NCI-H510A (cell line): ENCODE results near the gene PROCA1.
"Not testable (repeated sequence)": the region's sequence is repeated elsewhere in the genome, so short reads cannot be mapped to it uniquely, and the experiment has no call there.

ENCODE experiments used
- DNase-seq: peaks from one replicate; lab custom pipeline; 2025; lab: John Stamatoyannopoulos, UW

Gene PROCA1

DNA sequence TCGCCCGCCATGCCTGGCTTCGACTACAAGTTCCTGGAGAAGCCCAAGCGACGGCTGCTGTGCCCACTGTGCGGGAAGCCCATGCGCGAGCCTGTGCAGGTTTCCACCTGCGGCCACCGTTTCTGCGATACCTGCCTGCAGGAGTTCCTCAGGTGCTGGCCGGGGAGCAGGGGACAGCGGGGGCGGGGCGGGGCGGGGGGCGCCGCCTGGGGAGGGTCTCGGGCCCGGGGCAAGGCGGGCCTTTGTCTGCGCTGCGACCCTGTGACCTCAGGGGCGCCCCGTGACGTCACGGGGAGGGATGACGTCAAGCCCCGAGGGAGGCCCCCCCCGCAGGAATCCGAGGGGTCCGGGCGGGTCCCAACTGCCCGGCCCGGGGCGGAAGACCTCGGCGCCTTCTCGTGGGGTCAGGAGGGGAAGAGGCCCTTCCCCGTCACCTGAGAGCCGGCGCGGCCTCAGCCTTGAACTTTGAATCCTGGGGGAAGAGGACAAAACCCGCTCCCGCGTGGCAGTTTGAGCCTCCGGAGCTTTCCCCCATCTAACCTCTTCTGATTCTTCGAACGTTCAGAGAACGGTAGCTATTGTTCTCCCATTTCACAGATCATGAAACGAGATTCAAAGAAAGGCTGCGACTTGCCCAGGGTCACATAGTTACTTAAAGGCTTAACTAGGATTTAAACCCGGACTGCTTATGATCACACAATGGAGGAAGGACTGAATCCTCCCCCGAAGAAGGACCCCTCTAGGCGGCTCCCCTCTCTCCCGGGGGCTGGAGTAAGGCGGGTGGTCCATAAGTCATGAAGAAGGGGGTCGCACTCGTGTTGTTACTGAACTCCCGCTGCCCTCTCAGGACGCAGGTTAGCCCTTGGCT, 32.6 kb upstream of the PROCA1 start:
- no peak for DNase-seq

- DNase-seq: peak; percentile 96
These were observed 31.8 kb upstream of the PROCA1 start, which contains the start of gene TRAF4 for GRCh38 chr17:28743243-28744103. Gene TRAF4 (plus strand): TSS chr17:28744011. CDS start chr17:28744113, 102 bp downstream.

DNA sequence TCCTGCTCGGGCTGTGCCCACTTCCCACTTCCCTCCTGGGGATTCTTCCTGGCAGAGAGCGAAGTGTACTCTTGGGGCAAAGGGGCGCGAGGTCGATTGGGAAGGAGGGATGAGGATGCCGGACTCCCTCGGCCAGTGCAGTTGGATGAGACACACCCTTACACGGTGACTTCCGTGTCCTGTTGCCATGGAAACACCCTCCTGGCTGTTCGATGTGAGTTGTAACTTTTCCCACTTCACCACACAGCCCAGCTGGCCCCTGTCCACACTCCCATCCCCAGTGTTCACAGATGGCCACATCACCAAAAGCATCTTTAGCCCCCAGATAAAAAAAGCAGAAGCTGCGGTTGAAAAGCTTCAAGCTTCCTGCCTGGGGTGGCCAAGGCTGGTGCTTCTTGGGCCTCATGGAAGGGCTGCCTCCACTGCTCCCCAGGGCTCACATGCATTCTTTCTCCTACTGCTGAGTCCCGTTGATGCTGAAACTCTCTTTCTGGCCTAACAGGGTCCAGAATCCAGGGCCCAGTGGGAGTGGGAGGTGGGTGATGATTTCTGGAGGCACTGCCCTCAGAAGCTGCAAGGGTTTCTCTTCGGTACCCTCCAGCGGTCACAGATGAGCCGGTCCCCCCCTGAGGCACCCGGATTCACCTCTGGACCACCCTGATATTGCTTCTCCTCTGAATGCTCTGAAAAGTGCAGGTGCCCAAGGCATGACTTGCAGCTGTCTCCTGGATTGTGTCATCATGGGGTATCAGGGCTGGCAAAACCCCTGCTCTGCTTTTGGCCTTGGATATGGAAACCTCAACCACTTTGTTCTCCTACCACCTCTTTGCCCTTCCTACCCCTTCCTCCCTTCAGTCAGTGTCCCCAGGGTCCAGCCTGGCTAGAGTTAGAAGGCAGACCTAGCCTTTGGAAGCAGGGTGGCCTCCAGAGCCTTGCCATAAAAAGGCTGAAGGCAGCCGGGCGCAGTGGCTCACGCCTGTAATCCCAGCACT, 30.0 kb upstream of the PROCA1 start:
- DNase-seq: no peak

- no peak for DNase-seq
These were observed 29.0 kb upstream of the PROCA1 start for GRCh38 chr17:28740406-28741357.

- DNase-seq: no peak
These were observed 27.1 kb upstream of the PROCA1 start for GRCh38 chr17:28738680-28739384.

DNA sequence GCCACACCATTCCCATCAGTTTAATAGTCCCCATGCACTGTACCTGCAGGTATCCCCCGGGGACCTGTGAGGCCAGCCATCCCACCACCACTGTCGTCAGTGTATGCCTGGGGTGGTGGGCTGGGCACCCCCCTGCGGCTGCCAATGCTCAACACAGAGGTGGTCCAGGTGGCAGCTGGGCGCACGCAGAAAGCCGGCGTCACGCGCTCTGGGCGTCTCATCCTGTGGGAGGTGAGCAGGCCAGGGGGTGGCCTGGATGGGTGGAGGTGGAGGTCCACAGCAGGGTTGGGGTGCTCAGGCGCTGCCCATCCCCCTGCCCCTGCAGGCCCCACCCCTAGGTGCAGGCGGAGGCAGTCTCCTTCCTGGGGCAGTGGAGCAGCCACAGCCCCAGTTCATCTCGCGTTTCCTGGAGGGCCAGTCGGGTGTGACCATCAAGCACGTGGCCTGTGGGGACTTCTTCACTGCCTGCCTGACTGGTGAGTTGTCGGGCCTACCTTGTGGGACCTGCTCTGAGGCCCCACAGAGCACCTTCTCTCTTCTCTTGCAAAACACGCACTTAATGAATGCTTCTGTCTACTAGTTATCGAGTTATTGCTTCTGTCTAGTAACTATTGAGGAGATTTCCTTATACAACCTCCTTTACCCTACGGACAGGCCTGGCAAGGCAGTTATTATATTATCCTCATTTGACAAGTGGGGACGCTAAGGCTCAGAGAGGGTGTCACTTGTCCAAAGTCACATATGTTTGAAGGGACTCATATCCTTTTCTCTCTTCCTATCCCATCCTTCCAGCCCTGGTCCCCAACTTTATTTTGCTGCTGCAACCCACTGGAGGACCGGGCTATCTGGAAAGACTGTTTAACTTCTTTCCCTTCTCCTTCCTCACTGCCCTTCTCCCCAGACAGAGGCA, 26.3 kb upstream of the PROCA1 start:
- DNase-seq: no peak

GRCh38 chr17:28737316-28737715, 25.6 kb upstream of the PROCA1 start:
- DNase-seq: no peak

DNA sequence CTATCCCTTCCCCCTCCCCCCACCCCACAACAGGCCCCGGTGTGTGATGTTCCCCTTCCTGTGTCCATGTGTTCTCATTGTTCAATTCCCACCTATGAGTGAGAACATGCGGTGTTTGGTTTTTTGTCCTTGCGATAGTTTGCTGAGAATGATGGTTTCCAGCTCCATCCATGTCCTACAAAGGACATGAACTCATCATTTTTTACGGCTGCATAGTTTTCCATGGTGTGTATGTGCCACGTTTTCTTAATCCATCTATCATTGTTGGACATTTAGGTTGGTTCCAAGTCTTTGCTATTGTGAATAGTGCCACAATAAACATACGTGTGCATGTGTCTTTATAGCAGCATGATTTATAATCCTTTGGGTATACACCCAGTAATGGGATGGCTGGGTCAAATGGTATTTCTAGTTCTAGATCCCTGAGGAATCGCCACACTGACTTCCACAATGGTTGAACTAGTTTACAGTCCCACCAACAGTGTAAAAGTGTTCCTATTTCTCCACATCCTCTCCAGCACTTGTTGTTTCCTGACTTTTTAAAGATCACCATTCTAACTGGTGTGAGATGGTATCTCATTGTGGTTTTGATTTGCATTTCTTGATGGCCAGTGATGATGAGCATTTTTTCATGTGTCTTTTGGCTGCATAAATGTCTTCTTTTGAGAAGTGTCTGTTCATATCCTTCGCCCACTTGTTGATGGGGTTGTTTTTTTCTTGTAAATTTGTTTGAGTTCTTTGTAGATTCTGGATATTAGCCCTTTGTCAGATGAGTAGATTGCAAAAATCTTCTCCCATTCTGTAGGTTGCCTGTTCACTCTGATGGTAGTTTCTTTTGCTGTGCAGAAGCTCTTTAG, 24.5 kb upstream of the PROCA1 start:
- DNase-seq: not testable (repeated sequence)

- DNase-seq: no peak
These were observed 23.6 kb upstream of the PROCA1 start for GRCh38 chr17:28735242-28735722.

DNA sequence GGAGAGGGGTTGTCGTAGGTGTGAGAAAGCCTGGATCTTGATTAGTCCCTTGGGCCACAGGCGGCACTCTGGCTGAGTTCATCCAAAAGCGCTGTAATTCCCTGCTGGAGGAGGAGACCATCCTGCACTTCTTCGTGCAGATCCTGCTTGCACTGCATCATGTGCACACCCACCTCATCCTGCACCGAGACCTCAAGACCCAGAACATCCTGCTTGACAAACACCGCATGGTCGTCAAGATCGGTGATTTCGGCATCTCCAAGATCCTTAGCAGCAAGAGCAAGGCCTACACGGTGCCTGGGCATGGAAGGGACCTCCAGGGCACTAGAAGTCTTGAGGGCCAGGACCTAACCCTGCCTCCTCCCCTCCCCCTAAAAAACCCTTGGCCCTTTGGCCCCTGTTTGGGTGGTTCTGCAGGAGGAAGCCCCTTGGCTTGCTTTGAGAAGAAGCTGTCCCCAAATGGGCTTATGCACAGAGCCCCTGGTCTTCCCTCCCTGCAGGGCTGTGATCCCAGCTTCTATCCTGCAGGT, 23.1 kb upstream of the PROCA1 start:
- no peak for DNase-seq

DNA sequence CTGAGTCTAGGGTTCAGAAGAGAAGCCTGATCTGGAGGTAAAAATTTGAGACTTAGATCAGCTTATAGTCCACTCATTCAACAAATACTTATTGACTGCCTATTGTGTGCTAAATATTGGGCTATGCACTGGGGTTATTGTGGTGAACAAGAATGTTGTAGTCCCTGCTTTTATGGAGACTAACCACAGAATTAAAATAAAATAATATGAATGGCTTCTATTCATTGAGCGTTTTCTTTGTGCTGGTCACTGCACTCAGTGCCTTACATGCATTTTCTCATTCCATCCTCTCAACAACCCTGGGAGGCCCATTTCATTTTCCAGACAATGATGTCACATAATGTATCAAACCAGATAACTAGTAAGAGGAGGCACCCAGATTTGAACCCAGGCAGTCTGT, 21.7 kb upstream of the PROCA1 start:
- DNase-seq: no peak

- DNase-seq: no peak
These were observed 18.3 kb upstream of the PROCA1 start for GRCh38 chr17:28729950-28730330.

GRCh38 chr17:28728364-28729200, 16.9 kb upstream of the PROCA1 start, which contains the start of gene NEK8:
Gene NEK8 (plus strand): TSS chr17:28728788. CDS start chr17:28728814, 26 bp downstream.
- peak; percentile 88 for DNase-seq

DNA sequence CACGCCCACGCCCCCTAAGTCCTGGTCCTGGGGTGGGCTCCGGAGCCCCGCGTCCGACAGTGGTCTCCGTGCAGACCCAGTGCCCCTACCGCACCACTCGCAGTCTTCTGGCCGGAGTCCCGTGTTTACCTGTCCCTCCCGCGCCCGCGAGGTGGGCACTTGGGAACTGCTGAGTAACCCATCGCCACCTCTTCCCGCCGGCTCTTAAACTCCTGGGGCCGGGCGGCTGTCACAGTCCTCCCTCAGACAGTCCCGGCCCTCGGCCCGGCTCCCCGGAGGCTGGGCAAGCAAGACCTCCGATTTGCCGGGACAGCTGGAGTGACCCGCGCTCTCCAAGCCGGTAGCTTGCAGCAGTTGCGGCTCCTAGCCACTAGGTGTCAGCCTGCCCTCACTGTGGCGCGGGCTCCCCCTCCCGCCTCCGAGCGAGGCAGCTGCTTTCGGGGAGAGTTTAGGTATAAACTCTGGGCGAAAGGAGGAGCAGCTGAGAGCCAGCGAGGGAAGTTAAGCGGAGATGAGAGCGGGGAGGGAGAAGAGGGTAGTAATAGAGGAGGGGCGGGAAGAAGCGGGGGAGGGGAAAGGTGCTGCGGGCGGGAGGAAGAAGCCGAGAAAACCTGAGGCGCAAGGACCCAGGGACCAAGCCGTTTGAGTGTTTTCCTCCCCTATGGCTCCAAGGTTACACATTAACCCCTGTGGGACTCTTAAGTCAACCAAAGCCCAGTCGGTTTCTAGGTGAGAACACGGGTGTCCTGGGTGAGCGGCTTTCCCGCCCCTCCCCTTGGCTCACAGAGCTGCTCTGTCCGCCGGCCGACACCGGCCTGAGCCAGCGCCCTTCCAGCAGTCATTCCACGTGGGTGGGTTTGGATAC, 15.2 kb upstream of the PROCA1 start:
- DNase-seq: peak; percentile 98

- peak; percentile 80 for DNase-seq
These were observed 14.5 kb upstream of the PROCA1 start, which contains the start of gene TLCD1 for GRCh38 chr17:28726226-28726626. Gene TLCD1 (minus strand): TSS chr17:28726233. CDS start chr17:28726097, 136 bp downstream.
